Small intestine (tissue), 7 donors: ENCODE measurements around the gene ZNF446. TPM values are rescaled to one million over a fixed set of nuclear protein-coding genes. Genes with fewer than 3 reads are reported as not detected.

Source experiments
- DNase-seq, 2 donors: peaks; one replicate each; pipeline versions ENCODE4 v3.0.0 to v3.0.0-alpha.2; 2013
- FAIRE-seq: peaks from 2 replicates; lab custom pipeline; 2012; peaks lifted over from hg19 to GRCh38; lab: Jason Lieb, UNC
- H3K27ac ChIP-seq, 3 donors: one replicate each; pipeline ENCODE4 v1.5.1; 2013; ENCODE audit warnings: low read length in 2 of 3, mild to moderate bottlenecking in 2 of 3, control low read depth in 1 of 3, inconsistent platforms in 1 of 3, low read depth in 1 of 3, moderate library complexity in 1 of 3
- H3K27me3 ChIP-seq, 3 donors: one replicate each; pipeline ENCODE4 v1.6.1; 2013; ENCODE audit warnings: low read length in 3 of 3, inconsistent platforms in 1 of 3; ENCODE audit not compliant: control insufficient read depth in 3 of 3, insufficient read depth in 3 of 3
- H3K36me3 ChIP-seq, 3 donors: one replicate each; pipeline ENCODE4 v1.6.1; 2013; ENCODE audit warnings: low read length in 3 of 3, inconsistent platforms in 1 of 3, low read depth in 1 of 3, mild to moderate bottlenecking in 1 of 3, moderate library complexity in 1 of 3; ENCODE audit not compliant: control insufficient read depth in 3 of 3, insufficient read depth in 2 of 3
- H3K4me1 ChIP-seq, 3 donors: one replicate each; pipeline ENCODE4 v1.6.1; 2013; ENCODE audit warnings: low read length in 2 of 3, inconsistent platforms in 1 of 3, low read depth in 1 of 3, mild to moderate bottlenecking in 1 of 3, moderate library complexity in 1 of 3; ENCODE audit not compliant: control insufficient read depth in 3 of 3, insufficient read depth in 2 of 3
- H3K4me3 ChIP-seq, 3 donors: one replicate each; pipeline ENCODE4 v1.5.1; 2013; ENCODE audit warnings: low read length in 3 of 3, control low read depth in 1 of 3, inconsistent platforms in 1 of 3, low read depth in 1 of 3, mild to moderate bottlenecking in 1 of 3, moderate library complexity in 1 of 3
- H3K9me3 ChIP-seq, 2 donors: one replicate each; pipeline ENCODE4 v1.6.1; 2013; ENCODE audit warnings: low read depth in 1 of 2, low read length in 1 of 2; ENCODE audit not compliant: control insufficient read depth in 2 of 2, insufficient read depth in 1 of 2
- WGBS, 3 donors: extraction: QIAGEN DNeasy Blood & Tissue Kit; methylation state at CpG; one replicate each; pipeline ENCODE4 v1.1.7; 2013; 5-methylcytosine and 5-hydroxymethylcytosine counted together
- polyA plus RNA-seq, 4 donors: library from polyadenylated mRNA; stranded (reverse) in 3 of 4; unstranded in 1 of 4; fragments of 200-250 nt in 3 of 4; fragments of 120-200 nt in 1 of 4; gene quantifications; one replicate each; pipeline versions ENCODE4 v1.2.1 to v1.2.3, GENCODE V29; 2013
- donor health status: healthy with polysubstance abuse.
- donor health status: control.
- donor health status: control.
- donor health status: Bipolar disorder and iron deficiency.
- donor health status: healthy.

ZNF446 gene
- polyA plus RNA-seq, 4 donors = 7.3 to 11.4 (median 8.6) TPM

GRCh38 chr19:58474291-58474996 lies 1.7 kb upstream of the ZNF446 start:
- no peak overlapping the region for H3K4me3 ChIP-seq
- peak overlapping the region in 1 of 3 donors; percentile 94 for H3K27ac ChIP-seq
- peaks cover 0 to 60% (median 0%) of the 10 kb centered on the region in 3 donors for H3K36me3 ChIP-seq
- no peaks in the 10 kb centered on the region for H3K27me3 ChIP-seq
- WGBS, 3 donors = 87 to 90% (median 90%) methylated on average over 12 of the region's 12 CpGs
- no peaks in the 10 kb centered on the region for H3K9me3 ChIP-seq
- peaks cover 4 to 8% (median 6%) of the 10 kb centered on the region in 3 donors for H3K4me1 ChIP-seq
- no peak for FAIRE-seq
- DNase-seq = no peak

- peak overlapping the region; percentile 38 to 94 (median 93) for H3K27ac ChIP-seq
- WGBS, 3 donors = 22 to 23% (median 23%) methylated on average over 27 of the region's 27 CpGs
- FAIRE-seq = no peak
- H3K9me3 ChIP-seq = no peaks in the 10 kb centered on the region
- H3K27me3 ChIP-seq = no peaks in the 10 kb centered on the region
- DNase-seq = no peak
- peaks cover 0 to 60% (median 0%) of the 10 kb centered on the region in 3 donors for H3K36me3 ChIP-seq
- peak overlapping the region; percentile 26 to 93 (median 72) for H3K4me3 ChIP-seq
- peaks cover 4 to 8% (median 6%) of the 10 kb centered on the region in 3 donors for H3K4me1 ChIP-seq
Measured at GRCh38 chr19:58474997-58475713, 997 bp upstream of the ZNF446 start.

GRCh38 chr19:58476498-58477015 lies 405 bp downstream of the ZNF446 start:
- H3K9me3 ChIP-seq = no peaks in the 10 kb centered on the region
- 3 to 5% (median 5%) methylated on average over 27 of the region's 27 CpGs for WGBS, 3 donors
- peak overlapping the region; percentile 46 to 93 (median 72) for H3K4me3 ChIP-seq
- no peaks in the 10 kb centered on the region for H3K27me3 ChIP-seq
- peak overlapping the region; percentile 61 to 94 (median 93) for H3K27ac ChIP-seq
- DNase-seq = peak in 1 of 2 donors; percentile 39
- peaks cover 4 to 8% (median 6%) of the 10 kb centered on the region in 3 donors for H3K4me1 ChIP-seq
- FAIRE-seq = no peak
- H3K36me3 ChIP-seq = peaks cover 0 to 65% (median 0%) of the 10 kb centered on the region in 3 donors

- H3K4me3 ChIP-seq = no peak overlapping the region
- peaks cover 4 to 8% (median 6%) of the 10 kb centered on the region in 3 donors for H3K4me1 ChIP-seq
- peaks cover 0 to 61% (median 0%) of the 10 kb centered on the region in 3 donors for H3K36me3 ChIP-seq
- FAIRE-seq (no peak), DNase-seq (no peak)
- WGBS, 3 donors = 87 to 92% (median 91%) methylated on average over 15 of the region's 15 CpGs
- no peaks in the 10 kb centered on the region for H3K9me3 ChIP-seq
- H3K27me3 ChIP-seq = no peaks in the 10 kb centered on the region
- H3K27ac ChIP-seq = peak overlapping the region in 1 of 3 donors; percentile 94
Measured at GRCh38 chr19:58477130-58477529, 978 bp downstream of the ZNF446 start.

GRCh38 chr19:58477871-58478270 lies 1.7 kb downstream of the ZNF446 start:
- DNase-seq = no peak
- H3K4me1 ChIP-seq = peaks cover 4 to 8% (median 6%) of the 10 kb centered on the region in 3 donors
- peaks cover 0 to 59% (median 0%) of the 10 kb centered on the region in 3 donors for H3K36me3 ChIP-seq
- H3K4me3 ChIP-seq = no peak overlapping the region
- no peaks in the 10 kb centered on the region for H3K27me3 ChIP-seq
- WGBS, 3 donors = 89 to 100% (median 96%) methylated on average over 1 of the region's 1 CpG
- FAIRE-seq = no peak
- H3K9me3 ChIP-seq = no peaks in the 10 kb centered on the region
- no peak overlapping the region for H3K27ac ChIP-seq

GRCh38 chr19:58479303-58479702 lies 3.2 kb downstream of the ZNF446 start:
- H3K4me3 ChIP-seq = no peak overlapping the region
- H3K9me3 ChIP-seq = no peaks in the 10 kb centered on the region
- FAIRE-seq = no peak
- no peak for DNase-seq
- H3K4me1 ChIP-seq = peaks cover 4 to 8% (median 6%) of the 10 kb centered on the region in 3 donors
- WGBS, 3 donors = 85 to 93% (median 90%) methylated on average over 6 to 7 of the region's 7 CpGs
- peaks cover 0 to 52% (median 0%) of the 10 kb centered on the region in 3 donors for H3K36me3 ChIP-seq
- H3K27me3 ChIP-seq = no peaks in the 10 kb centered on the region
- H3K27ac ChIP-seq = no peak overlapping the region

GRCh38 chr19:58479736-58480480 lies 3.8 kb downstream of the ZNF446 start:
- Histone ChIP-seq H3K9me3 (no peaks in the 10 kb centered on the region), H3K27ac (no peak overlapping the region), H3K4me1 (peaks cover 4 to 8% (median 5%) of the 10 kb centered on the region in 3 donors), H3K36me3 (peaks cover 0 to 52% (median 0%) of the 10 kb centered on the region in 3 donors), H3K4me3 (no peak overlapping the region), H3K27me3 (no peaks in the 10 kb centered on the region)
- DNase-seq (no peak), FAIRE-seq (no peak)
- WGBS, 3 donors = 89 to 94% (median 92%) methylated on average over 24 to 28 of the region's 28 CpGs

GRCh38 chr19:58480481-58480830 lies 4.3 kb downstream of the ZNF446 start:
- Histone ChIP-seq H3K4me1 (peaks cover 3 to 8% (median 4%) of the 10 kb centered on the region in 3 donors), H3K27me3 (no peaks in the 10 kb centered on the region), H3K27ac (no peak overlapping the region), H3K36me3 (peaks cover 0 to 52% (median 0%) of the 10 kb centered on the region in 3 donors), H3K9me3 (no peaks in the 10 kb centered on the region), H3K4me3 (no peak overlapping the region)
- WGBS, 3 donors = 91 to 95% (median 94%) methylated on average over 18 to 20 of the region's 20 CpGs
- DNase-seq = no peak
- no peak for FAIRE-seq
